HG02870 (cell line): ENCODE data around the gene GGPS1.
A peak's percentile ranks its signal among the peaks of the same experiment; 100 is the strongest.
"Not testable (repeated sequence)": the region's sequence is repeated elsewhere in the genome, so short reads cannot be mapped to it uniquely, and the experiment has no call there.

Experiments used
- ATAC-seq: cut with Tn5 transposase; IDR thresholded peaks from one replicate; pipeline ENCODE4 v1.9.1; 2021; ENCODE audit warnings: mild to moderate bottlenecking, moderate library complexity; ENCODE audit not compliant: unreplicated experiment

The GGPS1 gene

GRCh38 chr1:235336903-235337302 is 8.5 kb downstream of the GGPS1 start:
- ATAC-seq: no peak

DNA sequence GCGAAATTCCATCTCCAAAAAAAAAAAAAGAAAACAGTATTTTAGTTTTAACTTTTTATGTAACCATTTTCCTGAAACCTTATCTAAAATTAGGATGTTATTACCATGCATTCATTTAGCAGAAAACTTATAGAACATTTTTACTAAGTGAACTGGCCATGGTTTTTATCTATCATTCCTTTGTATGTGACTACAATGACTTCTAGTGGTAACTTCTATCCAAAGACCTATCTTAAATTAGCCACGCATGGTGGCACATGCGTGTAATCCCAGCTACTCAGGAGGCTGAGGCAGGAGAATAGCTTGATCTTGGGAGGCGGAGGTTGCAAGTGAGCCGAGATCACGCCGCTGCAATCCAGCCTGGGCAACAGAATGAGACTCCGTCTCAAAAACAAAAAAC is 11.4 kb downstream of the GGPS1 start:
- ATAC-seq: no peak

DNA sequence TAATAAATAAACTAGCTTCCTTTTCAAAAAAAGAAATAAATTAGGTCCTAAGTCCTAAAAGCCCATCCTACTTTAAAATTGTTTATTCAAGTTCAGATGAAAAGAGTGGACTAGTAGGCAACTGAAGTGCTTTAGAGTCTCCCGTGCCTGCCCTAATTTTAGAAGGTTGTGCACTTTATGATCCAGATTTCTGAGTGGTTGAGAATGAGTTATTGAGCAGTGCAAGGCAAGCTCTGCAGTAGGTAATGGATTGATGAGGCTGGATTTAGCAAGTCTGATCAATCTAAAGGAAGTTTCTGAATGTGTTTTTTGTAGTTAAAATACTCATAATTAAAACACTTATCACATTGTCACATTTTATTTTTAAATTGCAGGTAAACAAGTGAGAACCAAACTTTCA is 13.0 kb downstream of the GGPS1 start:
- no peak for ATAC-seq

DNA sequence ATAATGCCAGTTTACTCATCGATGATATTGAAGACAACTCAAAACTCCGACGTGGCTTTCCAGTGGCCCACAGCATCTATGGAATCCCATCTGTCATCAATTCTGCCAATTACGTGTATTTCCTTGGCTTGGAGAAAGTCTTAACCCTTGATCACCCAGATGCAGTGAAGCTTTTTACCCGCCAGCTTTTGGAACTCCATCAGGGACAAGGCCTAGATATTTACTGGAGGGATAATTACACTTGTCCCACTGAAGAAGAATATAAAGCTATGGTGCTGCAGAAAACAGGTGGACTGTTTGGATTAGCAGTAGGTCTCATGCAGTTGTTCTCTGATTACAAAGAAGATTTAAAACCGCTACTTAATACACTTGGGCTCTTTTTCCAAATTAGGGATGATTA is 13.7 kb downstream of the GGPS1 start:
- no peak for ATAC-seq

GRCh38 chr1:235342471-235342870 is 14.1 kb downstream of the GGPS1 start:
- no peak for ATAC-seq

DNA sequence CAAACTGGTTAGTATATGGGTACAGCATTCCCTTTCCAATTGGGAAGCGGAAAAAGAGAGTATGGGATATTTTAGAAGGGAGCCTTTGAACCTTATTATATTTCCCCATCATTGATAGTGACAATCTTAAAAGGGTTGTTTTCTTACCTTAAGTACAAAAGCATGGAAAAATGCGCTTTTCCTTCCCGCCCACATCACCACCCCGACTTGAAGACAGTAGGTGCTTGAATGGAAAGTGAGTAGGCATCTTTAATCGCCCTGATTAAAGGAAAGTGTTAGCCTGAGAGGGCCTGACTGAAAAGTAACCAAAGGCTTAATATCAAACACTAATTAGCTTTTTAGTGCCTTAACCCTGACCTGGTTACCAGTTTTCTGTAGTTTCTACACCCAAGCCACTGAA is 15.4 kb downstream of the GGPS1 start:
- no peak for ATAC-seq

GRCh38 chr1:235351441-235351840 is 23.1 kb downstream of the GGPS1 start:
- no peak for ATAC-seq

DNA sequence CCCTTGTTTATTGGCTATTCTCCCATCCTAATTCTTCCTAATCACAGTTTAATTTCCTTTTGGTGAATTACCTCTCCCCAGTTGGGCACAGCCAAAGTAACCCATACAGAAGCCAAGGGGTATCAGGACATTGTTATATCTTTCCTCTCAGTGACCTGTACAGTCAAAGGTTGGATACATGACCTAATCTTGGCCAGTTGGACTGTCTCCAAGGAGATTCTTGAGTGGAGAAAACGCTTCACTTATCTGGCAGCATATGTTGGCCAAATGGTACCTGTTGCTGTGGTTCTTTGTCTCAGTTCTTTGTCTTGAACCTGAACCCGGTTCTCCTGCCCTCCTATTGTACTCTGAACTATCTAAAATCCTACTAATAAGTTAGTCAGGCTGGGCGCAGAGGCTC is 23.5 kb downstream of the GGPS1 start:
- ATAC-seq: no peak

DNA sequence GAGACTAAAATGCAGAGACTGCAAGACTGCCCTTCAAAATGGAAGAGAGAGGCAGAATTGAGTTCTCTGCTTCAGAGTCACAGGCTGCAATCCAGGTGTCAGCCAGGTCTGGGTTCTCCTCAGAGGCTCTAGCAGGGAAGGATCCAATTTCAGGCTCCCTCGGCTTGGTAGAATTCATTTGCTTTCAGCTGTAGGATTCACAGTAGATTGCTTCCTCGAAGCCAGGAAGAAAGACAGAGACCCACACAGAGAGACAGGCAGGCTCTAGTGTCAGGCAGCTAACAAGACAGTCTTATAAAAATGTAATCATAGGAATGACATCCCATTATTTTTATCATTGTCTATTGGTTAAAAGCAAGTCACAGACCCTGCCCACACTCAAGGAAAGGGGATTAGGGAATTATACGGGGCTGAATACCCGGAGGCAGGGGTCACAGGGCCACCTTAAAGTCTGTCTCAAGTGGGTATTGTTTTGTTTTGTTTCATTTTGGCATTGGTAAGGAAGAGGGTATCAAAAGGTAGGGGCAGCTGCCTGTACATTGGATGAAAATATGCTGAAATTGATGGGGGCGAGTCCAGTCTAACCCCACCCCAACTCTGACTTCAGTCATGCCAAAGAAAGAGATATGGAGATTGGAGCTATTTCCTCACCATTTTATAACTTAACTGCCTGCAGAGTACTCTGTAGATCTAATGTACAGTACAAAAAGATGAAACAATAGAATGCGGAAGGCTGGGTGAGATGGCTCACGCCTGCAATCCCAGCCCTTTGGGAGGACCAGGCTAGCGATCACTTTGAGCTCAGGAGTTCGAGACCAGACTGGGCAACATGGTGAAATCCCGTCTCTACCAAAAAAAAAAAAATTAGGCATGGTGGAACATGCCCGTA is 29.4 kb downstream of the GGPS1 start:
- ATAC-seq: no peak

GRCh38 chr1:235358899-235359298 is 30.5 kb downstream of the GGPS1 start:
- ATAC-seq: no peak

DNA sequence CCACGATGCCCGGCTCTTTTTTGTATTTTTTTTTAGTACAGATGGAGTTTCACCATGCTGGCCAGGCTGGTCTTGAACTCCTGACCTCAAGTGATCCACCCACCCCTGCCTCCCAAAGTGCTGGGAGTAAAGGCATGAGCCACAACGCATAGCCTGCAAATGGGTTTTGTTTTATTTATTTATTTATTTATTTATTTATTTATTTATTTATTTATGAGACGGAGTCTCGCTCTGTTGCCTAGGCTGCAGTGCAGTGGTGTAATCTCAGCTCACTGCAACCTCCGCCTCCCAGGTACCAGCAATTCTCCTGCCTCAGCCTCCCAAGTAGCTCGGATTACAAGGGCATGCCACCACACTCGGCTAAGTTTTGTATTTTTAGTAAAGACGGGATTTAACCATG is 35.8 kb downstream of the GGPS1 start:
- not testable (repeated sequence) for ATAC-seq

DNA sequence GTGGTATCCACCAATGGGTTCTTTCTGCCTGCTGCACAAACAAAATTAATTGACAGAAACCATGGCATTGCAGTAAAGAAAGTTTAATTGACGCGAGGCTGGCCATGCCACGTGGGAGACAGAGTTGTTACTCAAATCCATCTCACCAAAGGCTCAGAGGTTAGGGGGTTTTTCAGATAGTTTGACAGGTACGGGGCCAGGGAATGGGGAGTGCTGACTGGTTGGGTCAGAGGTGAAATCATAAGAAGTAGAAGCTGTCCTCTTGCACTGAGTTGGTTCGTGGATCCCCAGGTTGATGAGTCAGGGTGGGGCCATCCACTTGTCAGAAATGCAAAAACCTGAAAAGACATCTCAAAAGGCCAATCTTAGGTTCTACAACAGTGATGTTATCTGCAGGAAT is 37.9 kb downstream of the GGPS1 start:
- no peak for ATAC-seq

DNA sequence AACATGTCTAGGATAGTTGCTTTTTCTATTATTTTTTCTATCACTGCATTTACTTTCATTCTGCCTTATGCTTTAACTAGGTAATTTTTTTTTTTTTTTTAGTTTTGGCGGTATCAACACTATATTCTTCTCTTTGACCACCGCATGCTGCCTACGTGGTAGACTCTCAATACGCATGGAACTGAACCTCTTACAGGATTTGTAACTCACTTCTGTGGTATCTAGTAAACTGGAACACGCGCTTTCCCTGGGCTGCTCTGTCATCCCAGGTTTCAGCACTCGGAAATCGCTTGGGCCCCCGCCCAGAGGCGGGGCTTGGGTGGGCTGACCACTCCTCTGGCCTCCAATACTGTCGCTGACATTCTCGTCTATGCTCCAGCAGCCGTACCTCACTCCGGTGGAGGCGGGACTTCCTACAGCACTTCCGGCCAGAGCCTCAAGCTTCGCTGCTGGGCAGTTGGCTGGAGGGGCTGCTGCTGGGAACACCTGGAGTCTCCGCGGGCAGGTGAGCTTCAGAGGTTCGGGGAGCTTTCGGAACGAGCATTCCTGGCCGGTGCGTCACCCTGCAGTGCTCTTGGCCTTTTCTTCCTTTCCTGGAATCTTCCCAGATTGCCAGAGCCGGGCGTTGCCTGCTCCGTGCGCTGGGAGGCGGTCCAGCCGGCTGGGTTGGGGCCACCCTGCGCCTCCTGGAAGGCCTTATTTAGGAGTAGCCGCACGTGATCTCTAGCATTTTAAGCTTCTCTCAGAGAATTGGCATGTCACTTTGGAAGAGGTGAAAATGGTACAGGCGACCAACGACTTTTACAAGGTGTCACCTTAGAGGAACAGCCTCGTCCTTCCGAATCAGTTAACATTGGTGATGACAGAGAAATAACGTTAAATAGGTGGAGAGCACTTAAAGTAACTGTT is 38.9 kb downstream of the GGPS1 start, which contains the start of gene TBCE:
Gene TBCE, plus strand, starts transcription at position 428 of the 909 bp plus-strand sequence. CDS start 12,623 bp downstream, outside the sequence.
- ATAC-seq: peak; percentile 100

- no peak for ATAC-seq
Measured at GRCh38 chr1:235368428-235368827, 40.1 kb downstream of the GGPS1 start.

DNA sequence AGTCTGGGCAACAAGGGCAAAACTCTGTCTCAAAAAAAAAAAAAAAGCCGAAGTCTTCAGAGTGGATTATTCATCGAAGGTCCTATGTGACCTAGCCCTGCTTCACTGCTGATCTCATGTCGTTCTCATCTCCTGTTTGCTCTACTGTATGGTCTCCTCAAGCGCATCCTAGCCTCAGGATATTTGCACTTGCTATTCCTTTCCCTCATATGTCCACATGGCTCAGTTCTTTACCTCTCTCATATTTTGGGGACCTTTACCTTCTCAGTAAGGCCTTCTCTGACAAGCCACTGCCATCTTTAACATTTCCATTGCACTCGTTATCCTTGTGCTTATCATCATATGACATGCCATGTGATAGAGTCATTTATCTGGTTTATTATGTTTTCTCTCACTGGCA is 41.4 kb downstream of the GGPS1 start:
- ATAC-seq: no peak

GRCh38 chr1:235375919-235376605 is 47.7 kb downstream of the GGPS1 start:
- ATAC-seq: no peak

GRCh38 chr1:235378134-235378735 is 49.9 kb downstream of the GGPS1 start:
- ATAC-seq: not testable (repeated sequence)

DNA sequence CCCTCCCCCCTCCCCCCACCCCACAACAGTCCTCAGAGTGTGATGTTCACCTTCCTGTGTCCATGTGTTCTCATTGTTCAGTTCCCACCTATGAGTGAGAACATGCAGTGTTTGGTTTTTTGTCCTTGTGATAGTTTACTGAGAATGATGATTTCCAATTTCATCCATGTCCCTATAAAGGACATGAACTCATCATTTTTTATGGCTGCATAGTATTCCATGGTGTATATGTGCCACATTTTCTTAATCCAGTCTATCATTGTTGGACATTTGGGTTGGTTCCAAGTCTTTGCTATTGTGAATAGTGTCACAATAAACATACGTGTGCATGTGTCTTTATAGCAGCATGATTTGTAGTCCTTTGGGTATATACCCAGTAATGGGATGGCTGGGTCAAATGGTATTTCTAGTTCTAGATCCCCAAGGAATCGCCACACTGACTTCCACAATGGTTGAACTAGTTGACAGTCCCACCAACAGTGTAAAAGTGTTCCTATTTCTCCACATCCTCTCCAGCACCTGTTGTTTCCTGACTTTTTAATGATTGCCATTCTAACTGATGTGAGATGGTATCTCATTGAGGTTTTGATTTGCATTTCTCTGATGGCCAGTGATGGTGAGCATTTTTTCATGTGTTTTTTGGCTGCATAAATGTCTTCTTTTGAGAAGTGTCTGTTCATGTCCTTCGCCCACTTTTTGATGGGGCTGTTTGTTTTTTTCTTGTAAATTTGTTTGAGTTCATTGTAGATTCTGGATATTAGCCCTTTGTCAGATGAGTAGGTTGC is 53.8 kb downstream of the GGPS1 start:
- not testable (repeated sequence) for ATAC-seq

DNA sequence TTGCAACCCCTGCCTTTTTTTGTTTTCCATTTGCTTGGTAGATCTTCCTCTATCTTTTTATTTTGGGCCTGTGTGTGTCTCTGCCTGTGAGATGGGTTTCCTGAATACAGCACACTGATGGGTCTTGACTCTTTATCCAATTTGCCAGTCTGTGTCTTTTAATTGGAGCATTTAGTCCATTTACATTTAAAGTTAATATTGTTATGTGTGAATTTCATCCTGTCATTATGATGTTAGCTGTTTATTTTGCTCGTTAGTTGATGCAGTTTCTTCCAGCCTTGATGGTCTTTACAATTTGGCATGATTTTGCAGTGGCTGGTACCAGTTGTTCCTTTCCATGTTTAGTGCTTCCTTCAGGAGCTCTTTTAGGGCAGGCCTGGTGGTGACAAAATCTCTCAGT is 57.3 kb downstream of the GGPS1 start:
- not testable (repeated sequence) for ATAC-seq

- ATAC-seq: no peak
Measured at GRCh38 chr1:235391874-235392273, 63.5 kb downstream of the GGPS1 start.
